ENCODE results near the gene TLN1. TPM values are rescaled to one million over a fixed set of nuclear protein-coding genes. Genes with fewer than 3 reads are reported as not detected.
A peak's percentile ranks its signal among the peaks of the same experiment; 100 is the strongest.

Gene TLN1
- polyA plus RNA-seq, 6 donors from 2014 or later = 15.6 to 128 (median 42.4) TPM

GRCh38 chr9:35748858-35749514 is 17.0 kb upstream of the TLN1 start, which contains the start of the genes GBA2 and RGP1:
Gene GBA2 (minus strand): TSS chr9:35749228. CDS start chr9:35748704, 524 bp downstream.
Gene RGP1 (plus strand): TSS chr9:35749287. CDS start chr9:35749756, 469 bp downstream.
- DNase-seq (peak; percentile 76), ATAC-seq (ENCODE audit: low read depth in 2 of 2) (peak; percentile 82 to 84)
- Mint-ChIP-seq H3K27ac (peak within 1 kb of the TSS; percentile 91 to 96 (median 94)), H3K4me3 (peak within 1 kb of the TSS; percentile 91 to 98 (median 97)), H3K27me3 (no peaks in the 10 kb centered on the region), H3K4me1 (peaks cover 54 to 55% (median 54%) of the 10 kb centered on the region in 3 donors), H3K36me3 (peaks cover 7 to 20% of the 10 kb centered on the region in 2 donors), H3K9me3 (no peaks in the 10 kb centered on the region)

DNA sequence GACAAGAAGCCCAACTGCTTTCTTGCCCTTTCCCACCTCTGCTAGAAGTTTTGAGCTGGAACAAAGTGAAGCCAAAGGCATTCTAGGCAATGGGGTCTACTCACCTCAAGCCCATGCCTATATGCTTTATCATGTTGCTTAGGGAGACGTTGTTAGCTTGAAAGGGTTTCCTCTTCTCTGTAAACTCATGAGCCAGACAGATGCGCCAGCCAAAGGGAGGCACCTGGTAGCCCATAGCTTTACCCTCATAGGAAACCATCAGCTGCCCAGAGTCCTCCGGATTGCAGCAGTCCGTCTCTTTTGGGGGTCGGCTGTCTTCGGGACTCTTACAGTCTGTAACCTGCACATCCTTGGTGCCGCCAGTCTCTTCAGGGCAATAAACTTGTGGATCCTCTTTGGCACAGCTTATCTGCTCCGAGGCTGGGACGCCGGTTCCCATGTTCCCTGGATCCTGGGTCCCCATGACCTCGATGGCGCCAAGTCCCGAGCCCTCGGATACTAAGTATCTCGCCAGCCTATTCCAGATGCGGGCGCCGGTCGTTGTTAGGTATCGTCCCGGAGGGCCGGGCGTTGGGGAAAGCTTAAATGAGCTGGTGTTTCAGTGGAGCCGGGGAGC is 16.4 kb upstream of the TLN1 start:
- H3K4me1 Mint-ChIP-seq = peaks cover 51 to 52% (median 52%) of the 10 kb centered on the region in 3 donors
- H3K27ac Mint-ChIP-seq = peak overlapping the region in 5 of 6 donors; percentile 29 to 94 (median 89)
- peak overlapping the region; percentile 87 to 97 (median 95) for H3K4me3 Mint-ChIP-seq
- no peak for DNase-seq
- no peaks in the 10 kb centered on the region for H3K9me3 Mint-ChIP-seq
- peaks cover 11 to 20% of the 10 kb centered on the region in 2 donors for H3K36me3 Mint-ChIP-seq
- no peaks in the 10 kb centered on the region for H3K27me3 Mint-ChIP-seq
- no peak for ATAC-seq (ENCODE audit: low read depth in 2 of 2)

GRCh38 chr9:35746583-35746982 is 14.6 kb upstream of the TLN1 start:
- Mint-ChIP-seq H3K9me3 (no peaks in the 10 kb centered on the region), H3K27me3 (no peaks in the 10 kb centered on the region), H3K4me1 (peaks cover 53 to 55% (median 53%) of the 10 kb centered on the region in 3 donors), H3K27ac (peak overlapping the region in 2 of 6 donors; percentile 9 to 26), H3K36me3 (peaks cover 16 to 20% of the 10 kb centered on the region in 2 donors), H3K4me3 (peak overlapping the region in 7 of 8 donors; percentile 74 to 97 (median 94))
- DNase-seq (no peak), ATAC-seq (ENCODE audit: low read depth in 2 of 2) (no peak)

DNA sequence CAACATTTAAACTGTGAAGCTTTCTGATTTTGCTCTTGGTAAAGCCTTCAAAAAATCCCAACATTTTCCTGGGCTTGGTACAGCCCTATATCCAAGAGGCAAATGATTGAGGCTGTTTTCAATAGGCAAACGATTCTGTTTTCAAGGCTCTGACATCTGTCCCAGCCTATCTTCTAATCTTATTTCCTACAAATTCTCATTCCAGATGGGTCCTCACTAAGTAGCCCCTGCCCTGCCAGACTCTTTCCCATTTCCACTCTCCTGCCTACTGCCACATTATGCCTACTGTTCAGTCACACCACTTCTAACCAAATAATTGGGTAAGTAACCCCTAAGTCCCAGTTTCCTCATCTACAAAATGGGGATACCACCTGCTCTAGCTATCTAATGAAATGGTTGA is 13.6 kb upstream of the TLN1 start:
- H3K27me3 Mint-ChIP-seq = no peaks in the 10 kb centered on the region
- H3K4me3 Mint-ChIP-seq = peak overlapping the region in 2 of 8 donors; percentile 74 to 81
- H3K27ac Mint-ChIP-seq = no peak overlapping the region
- peaks cover 16 to 20% of the 10 kb centered on the region in 2 donors for H3K36me3 Mint-ChIP-seq
- DNase-seq = no peak
- H3K9me3 Mint-ChIP-seq = no peaks in the 10 kb centered on the region
- no peak for ATAC-seq (ENCODE audit: low read depth in 2 of 2)
- peaks cover 48 to 55% (median 50%) of the 10 kb centered on the region in 3 donors for H3K4me1 Mint-ChIP-seq

- H3K36me3 Mint-ChIP-seq = peaks cover 16 to 28% of the 10 kb centered on the region in 2 donors
- ATAC-seq (ENCODE audit: low read depth in 2 of 2) = no peak
- H3K4me3 Mint-ChIP-seq = no peak overlapping the region
- H3K27ac Mint-ChIP-seq = peak overlapping the region in 2 of 6 donors; percentile 19 to 38
- no peak for DNase-seq
- peaks cover 39 to 46% (median 40%) of the 10 kb centered on the region in 3 donors for H3K4me1 Mint-ChIP-seq
- no peaks in the 10 kb centered on the region for H3K27me3 Mint-ChIP-seq
- H3K9me3 Mint-ChIP-seq = no peaks in the 10 kb centered on the region
Observed at GRCh38 chr9:35743880-35744518, 12.0 kb upstream of the TLN1 start.

DNA sequence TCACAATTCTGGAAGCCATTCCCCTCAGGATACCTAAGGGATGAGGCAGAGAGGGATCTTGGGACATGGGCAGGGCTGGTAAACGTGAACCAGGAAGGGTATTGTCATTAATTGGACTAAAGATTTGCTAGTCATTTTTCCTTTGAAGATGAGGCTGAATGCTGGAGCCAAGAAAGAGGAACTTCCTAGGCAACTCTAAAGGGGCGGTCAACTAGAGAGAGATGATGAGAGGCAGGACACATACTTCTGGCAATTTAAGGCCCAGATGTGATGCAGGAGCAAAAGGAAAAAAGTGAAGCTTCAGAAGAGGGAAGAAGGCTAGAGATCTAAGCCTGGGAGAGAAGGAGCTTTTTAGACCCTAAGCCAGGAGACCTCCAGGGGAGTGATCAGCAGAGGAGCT is 11.5 kb upstream of the TLN1 start:
- Mint-ChIP-seq H3K4me3 (no peak overlapping the region), H3K27me3 (no peaks in the 10 kb centered on the region), H3K9me3 (no peaks in the 10 kb centered on the region), H3K27ac (peak overlapping the region in 4 of 6 donors; percentile 8 to 44 (median 16)), H3K36me3 (peaks cover 16 to 34% of the 10 kb centered on the region in 2 donors), H3K4me1 (peaks cover 37 to 46% (median 38%) of the 10 kb centered on the region in 3 donors)
- DNase-seq (no peak), ATAC-seq (ENCODE audit: low read depth in 2 of 2) (no peak)

DNA sequence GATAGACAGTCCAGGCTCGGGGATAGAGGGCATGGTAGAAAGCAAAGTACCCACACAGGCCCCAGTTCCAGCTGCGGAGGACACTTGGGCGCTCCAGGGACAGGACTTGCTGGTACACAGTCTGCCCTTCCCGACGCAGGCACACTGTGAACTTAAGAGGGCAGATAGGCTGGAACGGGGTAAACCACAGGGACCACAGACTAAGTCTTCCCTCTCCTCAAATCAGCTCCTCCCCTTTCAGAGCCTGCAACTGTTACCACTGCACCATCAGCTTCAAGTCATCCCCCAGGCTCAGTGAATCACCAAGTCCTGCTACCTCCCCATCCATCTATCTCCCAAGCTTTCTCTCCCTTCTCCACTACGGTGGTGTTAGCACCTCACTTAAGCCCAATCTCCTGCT is 9.7 kb upstream of the TLN1 start:
- DNase-seq (no peak), ATAC-seq (ENCODE audit: low read depth in 2 of 2) (no peak)
- no peak overlapping the region for H3K4me3 Mint-ChIP-seq
- H3K27me3 Mint-ChIP-seq = no peaks in the 10 kb centered on the region
- H3K36me3 Mint-ChIP-seq = peaks cover 16 to 35% of the 10 kb centered on the region in 2 donors
- H3K27ac Mint-ChIP-seq = peak overlapping the region in 2 of 6 donors; percentile 8 to 53
- no peaks in the 10 kb centered on the region for H3K9me3 Mint-ChIP-seq
- H3K4me1 Mint-ChIP-seq = peaks cover 20 to 30% (median 20%) of the 10 kb centered on the region in 3 donors

DNA sequence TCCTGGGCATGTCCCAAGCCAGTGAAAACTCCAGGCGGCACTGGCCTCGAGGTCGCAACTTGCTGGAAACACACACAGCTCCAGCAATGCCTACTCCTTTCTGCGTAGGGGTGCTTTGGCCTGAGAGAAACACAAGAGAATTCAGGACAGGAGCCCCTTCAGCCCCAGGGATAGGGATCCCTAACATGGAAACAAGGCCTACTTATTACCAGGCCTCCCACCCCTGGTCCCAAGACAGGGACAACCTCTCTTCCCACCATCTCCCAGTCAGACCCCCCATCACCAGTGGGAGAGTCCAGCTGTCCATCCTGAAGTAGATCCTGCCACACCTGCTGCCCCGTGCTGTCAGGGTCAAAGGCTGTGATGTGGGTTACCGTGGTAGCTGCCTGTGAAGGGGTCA is 8.2 kb upstream of the TLN1 start:
- H3K27ac Mint-ChIP-seq = no peak overlapping the region
- DNase-seq (no peak), ATAC-seq (ENCODE audit: low read depth in 2 of 2) (no peak)
- H3K4me3 Mint-ChIP-seq = peak overlapping the region in 1 of 8 donors; percentile 47
- H3K36me3 Mint-ChIP-seq = peaks cover 20 to 38% of the 10 kb centered on the region in 2 donors
- H3K27me3 Mint-ChIP-seq = no peaks in the 10 kb centered on the region
- no peaks in the 10 kb centered on the region for H3K9me3 Mint-ChIP-seq
- peaks cover 6 to 28% (median 14%) of the 10 kb centered on the region in 3 donors for H3K4me1 Mint-ChIP-seq

DNA sequence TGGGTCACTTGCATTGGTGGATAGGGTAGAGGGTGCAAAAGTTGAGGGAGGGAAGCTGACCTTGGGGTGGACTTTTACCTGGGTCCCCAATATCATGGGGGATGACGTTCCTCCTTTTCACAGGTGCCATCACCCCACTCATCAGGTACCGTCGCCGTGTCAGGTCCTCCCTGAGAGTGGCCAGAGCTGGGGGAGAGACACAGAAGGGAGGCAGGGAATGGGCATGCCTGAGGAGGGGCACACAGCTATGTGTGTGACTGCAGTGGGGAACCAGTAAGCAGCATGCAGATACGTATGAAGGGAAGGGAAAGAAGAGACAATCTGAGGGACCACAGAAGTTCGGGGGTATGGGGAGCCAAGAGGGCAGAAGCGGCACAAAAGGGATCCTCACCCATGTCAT is 6.9 kb upstream of the TLN1 start:
- H3K27me3 Mint-ChIP-seq = no peaks in the 10 kb centered on the region
- no peaks in the 10 kb centered on the region for H3K9me3 Mint-ChIP-seq
- no peak for ATAC-seq (ENCODE audit: low read depth in 2 of 2)
- H3K27ac Mint-ChIP-seq = no peak overlapping the region
- peaks cover 22 to 44% of the 10 kb centered on the region in 2 donors for H3K36me3 Mint-ChIP-seq
- no peak overlapping the region for H3K4me3 Mint-ChIP-seq
- no peak for DNase-seq
- H3K4me1 Mint-ChIP-seq = peaks cover 6 to 26% (median 10%) of the 10 kb centered on the region in 3 donors

GRCh38 chr9:35738186-35738585 is 6.2 kb upstream of the TLN1 start:
- DNase-seq = no peak
- H3K4me3 Mint-ChIP-seq = no peak overlapping the region
- no peaks in the 10 kb centered on the region for H3K9me3 Mint-ChIP-seq
- ATAC-seq (ENCODE audit: low read depth in 2 of 2) = no peak
- H3K36me3 Mint-ChIP-seq = peaks cover 16 to 37% of the 10 kb centered on the region in 2 donors
- peaks cover 3 to 22% (median 8%) of the 10 kb centered on the region in 3 donors for H3K4me1 Mint-ChIP-seq
- H3K27me3 Mint-ChIP-seq = no peaks in the 10 kb centered on the region
- H3K27ac Mint-ChIP-seq = peak overlapping the region in 2 of 6 donors; percentile 43 to 81

- Mint-ChIP-seq H3K27me3 (no peaks in the 10 kb centered on the region), H3K4me3 (no peak overlapping the region), H3K9me3 (no peaks in the 10 kb centered on the region), H3K4me1 (peaks cover 12 to 25% (median 14%) of the 10 kb centered on the region in 3 donors), H3K27ac (peak overlapping the region in 2 of 6 donors; percentile 5 to 22), H3K36me3 (peaks cover 10 to 30% of the 10 kb centered on the region in 2 donors)
- DNase-seq (no peak), ATAC-seq (ENCODE audit: low read depth in 2 of 2) (no peak)
Observed at GRCh38 chr9:35737143-35737542, 5.1 kb upstream of the TLN1 start.

DNA sequence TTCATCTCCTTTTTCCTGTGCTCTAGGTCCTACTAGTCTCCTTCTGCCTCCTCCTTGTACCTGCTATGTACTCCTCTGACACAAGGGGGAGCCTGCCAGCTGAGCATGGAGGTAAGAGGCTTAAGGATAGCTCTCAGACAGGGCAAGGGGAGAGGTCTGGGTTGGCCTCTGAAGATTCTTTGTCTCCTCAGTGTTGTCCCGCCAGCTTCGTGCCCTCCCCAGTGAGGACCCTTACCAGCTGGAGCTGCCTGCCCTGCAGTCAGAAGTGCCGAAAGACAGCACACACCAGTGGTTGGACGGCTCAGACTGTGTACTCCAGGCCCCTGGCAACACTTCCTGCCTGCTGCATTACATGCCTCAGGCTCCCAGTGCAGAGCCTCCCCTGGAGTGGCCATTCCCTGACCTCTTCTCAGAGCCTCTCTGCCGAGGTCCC is 4.2 kb upstream of the TLN1 start:
- Mint-ChIP-seq H3K27me3 (no peaks in the 10 kb centered on the region), H3K9me3 (no peaks in the 10 kb centered on the region), H3K4me3 (peak overlapping the region in 2 of 8 donors; percentile 71 to 76), H3K36me3 (peaks cover 6 to 24% of the 10 kb centered on the region in 2 donors), H3K4me1 (peaks cover 12 to 26% (median 16%) of the 10 kb centered on the region in 3 donors), H3K27ac (peak overlapping the region in 3 of 6 donors; percentile 5 to 85 (median 32))
- DNase-seq (peak; percentile 67), ATAC-seq (ENCODE audit: low read depth in 2 of 2) (no peak)

GRCh38 chr9:35734096-35734495 is 2.1 kb upstream of the TLN1 start:
- no peaks in the 10 kb centered on the region for H3K27me3 Mint-ChIP-seq
- H3K4me3 Mint-ChIP-seq = no peak overlapping the region
- ATAC-seq (ENCODE audit: low read depth in 2 of 2) (no peak), DNase-seq (no peak)
- peaks cover 6 to 17% of the 10 kb centered on the region in 2 donors for H3K36me3 Mint-ChIP-seq
- peaks cover 12 to 30% (median 16%) of the 10 kb centered on the region in 3 donors for H3K4me1 Mint-ChIP-seq
- no peak overlapping the region for H3K27ac Mint-ChIP-seq
- H3K9me3 Mint-ChIP-seq = no peaks in the 10 kb centered on the region

Measured in naive B cell (primary cell).